ENCODE measurements around the gene GUK1.

Gene GUK1

GRCh38 chr1:228157729-228158126 lies 17.6 kb downstream of the GUK1 start:
- no peak overlapping the region for H3K4me3 ChIP-seq (ENCODE audit: low read depth, low read length)
- no peak for DNase-seq (ENCODE audit: low read depth)
- TF ChIP-seq POLR2A (IDR thresholded peaks at IDR 0.05; ENCODE audit: extremely low read depth, insufficient read length) = no peak
- TF ChIP-seq, protein P1, sequence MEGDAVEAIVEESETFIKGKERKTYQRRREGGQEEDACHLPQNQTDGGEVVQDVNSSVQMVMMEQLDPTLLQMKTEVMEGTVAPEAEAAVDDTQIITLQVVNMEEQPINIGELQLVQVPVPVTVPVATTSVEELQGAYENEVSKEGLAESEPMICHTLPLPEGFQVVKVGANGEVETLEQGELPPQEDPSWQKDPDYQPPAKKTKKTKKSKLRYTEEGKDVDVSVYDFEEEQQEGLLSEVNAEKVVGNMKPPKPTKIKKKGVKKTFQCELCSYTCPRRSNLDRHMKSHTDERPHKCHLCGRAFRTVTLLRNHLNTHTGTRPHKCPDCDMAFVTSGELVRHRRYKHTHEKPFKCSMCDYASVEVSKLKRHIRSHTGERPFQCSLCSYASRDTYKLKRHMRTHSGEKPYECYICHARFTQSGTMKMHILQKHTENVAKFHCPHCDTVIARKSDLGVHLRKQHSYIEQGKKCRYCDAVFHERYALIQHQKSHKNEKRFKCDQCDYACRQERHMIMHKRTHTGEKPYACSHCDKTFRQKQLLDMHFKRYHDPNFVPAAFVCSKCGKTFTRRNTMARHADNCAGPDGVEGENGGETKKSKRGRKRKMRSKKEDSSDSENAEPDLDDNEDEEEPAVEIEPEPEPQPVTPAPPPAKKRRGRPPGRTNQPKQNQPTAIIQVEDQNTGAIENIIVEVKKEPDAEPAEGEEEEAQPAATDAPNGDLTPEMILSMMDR (IDR thresholded peaks at IDR 0.05; ENCODE audit: low read depth, low read length) = no peak
- no peak for TF ChIP-seq MYC (IDR thresholded peaks at IDR 0.05; ENCODE audit: low read depth, low read length)
- TF ChIP-seq, protein P2, sequence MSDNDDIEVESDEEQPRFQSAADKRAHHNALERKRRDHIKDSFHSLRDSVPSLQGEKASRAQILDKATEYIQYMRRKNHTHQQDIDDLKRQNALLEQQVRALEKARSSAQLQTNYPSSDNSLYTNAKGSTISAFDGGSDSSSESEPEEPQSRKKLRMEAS (IDR thresholded peaks at IDR 0.05; ENCODE audit: low read depth, low read length) = no peak

DNA sequence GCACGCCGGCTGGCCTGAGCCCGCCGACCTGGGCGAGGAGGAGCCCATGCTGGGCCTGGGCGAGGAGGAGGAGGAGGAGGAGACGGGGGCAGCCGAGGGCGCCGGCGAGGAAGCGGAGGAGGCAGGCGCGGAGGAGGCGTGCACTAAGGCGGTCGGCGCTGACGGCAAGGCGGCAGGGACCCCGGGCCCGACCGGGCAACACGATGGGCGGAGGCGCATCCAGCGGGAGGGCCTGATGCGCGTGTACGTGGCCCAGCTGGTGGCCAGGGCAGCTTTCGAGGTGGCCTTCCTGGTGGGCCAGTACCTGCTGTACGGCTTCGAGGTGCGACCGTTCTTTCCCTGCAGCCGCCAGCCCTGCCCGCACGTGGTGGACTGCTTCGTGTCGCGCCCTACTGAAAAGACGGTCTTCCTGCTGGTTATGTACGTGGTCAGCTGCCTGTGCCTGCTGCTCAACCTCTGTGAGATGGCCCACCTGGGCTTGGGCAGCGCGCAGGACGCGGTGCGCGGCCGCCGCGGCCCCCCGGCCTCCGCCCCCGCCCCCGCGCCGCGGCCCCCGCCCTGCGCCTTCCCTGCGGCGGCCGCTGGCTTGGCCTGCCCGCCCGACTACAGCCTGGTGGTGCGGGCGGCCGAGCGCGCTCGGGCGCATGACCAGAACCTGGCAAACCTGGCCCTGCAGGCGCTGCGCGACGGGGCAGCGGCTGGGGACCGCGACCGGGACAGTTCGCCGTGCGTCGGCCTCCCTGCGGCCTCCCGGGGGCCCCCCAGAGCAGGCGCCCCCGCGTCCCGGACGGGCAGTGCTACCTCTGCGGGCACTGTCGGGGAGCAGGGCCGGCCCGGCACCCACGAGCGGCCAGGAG lies 18.3 kb downstream of the GUK1 start:
- H3K4me3 ChIP-seq (ENCODE audit: low read depth, low read length) = no peak overlapping the region
- TF ChIP-seq MYC (IDR thresholded peaks at IDR 0.05; ENCODE audit: low read depth, low read length) (no peak), POLR2A (IDR thresholded peaks at IDR 0.05; ENCODE audit: extremely low read depth, insufficient read length) (no peak)
- TF ChIP-seq, protein P1 (IDR thresholded peaks at IDR 0.05; ENCODE audit: low read depth, low read length) = no peak
- TF ChIP-seq, protein P2 (IDR thresholded peaks at IDR 0.05; ENCODE audit: low read depth, low read length) = no peak
- DNase-seq (ENCODE audit: low read depth) = no peak

GRCh38 chr1:228159008-228159665 lies 19.1 kb downstream of the GUK1 start:
- TF ChIP-seq MYC (IDR thresholded peaks at IDR 0.05; ENCODE audit: low read depth, low read length) (no peak), POLR2A (IDR thresholded peaks at IDR 0.05; ENCODE audit: extremely low read depth, insufficient read length) (no peak)
- TF ChIP-seq, protein P1 (IDR thresholded peaks at IDR 0.05; ENCODE audit: low read depth, low read length) = no peak
- TF ChIP-seq, protein P2 (IDR thresholded peaks at IDR 0.05; ENCODE audit: low read depth, low read length) = no peak
- DNase-seq (ENCODE audit: low read depth) = no peak
- H3K4me3 ChIP-seq (ENCODE audit: low read depth, low read length) = no peak overlapping the region

DNA sequence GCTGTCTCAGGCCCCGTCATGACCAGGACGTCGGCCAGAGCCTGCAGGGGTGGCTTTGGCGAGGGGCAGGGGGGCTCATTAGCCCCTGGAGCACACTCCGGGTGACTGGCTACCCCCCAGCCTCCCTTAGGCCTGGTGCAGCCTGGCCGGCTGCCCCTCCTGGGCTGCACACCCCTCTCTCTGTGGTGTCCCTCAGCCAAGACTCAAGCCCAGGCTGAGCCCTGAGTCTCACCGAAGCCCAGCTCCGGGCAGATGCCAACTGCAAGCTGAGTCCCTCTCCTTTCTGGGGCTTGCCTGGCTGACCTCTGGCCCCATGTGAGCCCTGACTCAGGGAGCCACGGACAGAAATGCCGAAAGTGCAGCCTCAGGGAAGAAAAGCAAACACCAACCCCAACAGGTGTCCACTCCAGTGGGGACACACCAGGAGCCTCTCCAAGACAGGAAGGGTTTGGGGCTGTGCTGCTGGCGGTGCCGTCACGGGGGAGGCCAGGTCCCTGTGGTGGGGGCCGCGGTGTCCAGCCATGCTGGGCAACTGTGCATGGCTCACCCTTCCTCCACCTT lies 20.2 kb downstream of the GUK1 start:
- TF ChIP-seq POLR2A (IDR thresholded peaks at IDR 0.05; ENCODE audit: extremely low read depth, insufficient read length) (no peak), MYC (IDR thresholded peaks at IDR 0.05; ENCODE audit: low read depth, low read length) (no peak)
- TF ChIP-seq, protein P2 (IDR thresholded peaks at IDR 0.05; ENCODE audit: low read depth, low read length) = no peak
- TF ChIP-seq, protein P1 (IDR thresholded peaks at IDR 0.05; ENCODE audit: low read depth, low read length) = no peak
- no peak for DNase-seq (ENCODE audit: low read depth)
- no peak overlapping the region for H3K4me3 ChIP-seq (ENCODE audit: low read depth, low read length)

- TF ChIP-seq POLR2A (IDR thresholded peaks at IDR 0.05; ENCODE audit: extremely low read depth, insufficient read length) (no peak), MYC (IDR thresholded peaks at IDR 0.05; ENCODE audit: low read depth, low read length) (no peak)
- TF ChIP-seq, protein P1 (IDR thresholded peaks at IDR 0.05; ENCODE audit: low read depth, low read length) = no peak
- TF ChIP-seq, protein P2 (IDR thresholded peaks at IDR 0.05; ENCODE audit: low read depth, low read length) = no peak
- no peak for DNase-seq (ENCODE audit: low read depth)
- H3K4me3 ChIP-seq (ENCODE audit: low read depth, low read length) = no peak overlapping the region
Measured at GRCh38 chr1:228161362-228161761, 21.3 kb downstream of the GUK1 start.
